Stimulated activated CD8-positive, alpha-beta memory T cell treated with anti-CD3 and anti-CD28 coated beads, Interleukin-15, amount 100 ng/mL, for 4 hours (primary cell): ENCODE results near the gene C16orf90.

Experiments used
- DNase-seq, 2 donors: peaks; one replicate each; pipeline ENCODE4 v3.0.0-alpha.2; 2020; ENCODE audit warnings: low read depth in 2 of 2

The C16orf90 gene

GRCh38 chr16:3465911-3466584, 29.2 kb downstream of the C16orf90 start:
- no peak for DNase-seq

- DNase-seq, result no peak
Measured at GRCh38 chr16:3465301-3465700, 30.0 kb downstream of the C16orf90 start.

GRCh38 chr16:3461151-3461550, 34.1 kb downstream of the C16orf90 start:
- peak in 1 of 2 donors; percentile 15 for DNase-seq

- DNase-seq, result no peak
Measured at GRCh38 chr16:3460585-3460984, 34.7 kb downstream of the C16orf90 start.

GRCh38 chr16:3460121-3460520, 35.2 kb downstream of the C16orf90 start:
- no peak for DNase-seq

- DNase-seq, result no peak
Measured at GRCh38 chr16:3459401-3460090, 35.7 kb downstream of the C16orf90 start.

GRCh38 chr16:3458852-3459361, 36.4 kb downstream of the C16orf90 start:
- DNase-seq, result no peak

GRCh38 chr16:3458278-3458851, 36.9 kb downstream of the C16orf90 start:
- DNase-seq, result no peak

- peak; percentile 69 to 81 for DNase-seq
Measured at GRCh38 chr16:3457434-3458252, 37.6 kb downstream of the C16orf90 start.

- no peak for DNase-seq
Measured at GRCh38 chr16:3454631-3455147, 40.6 kb downstream of the C16orf90 start.

- no peak for DNase-seq
Measured at GRCh38 chr16:3454093-3454492, 41.2 kb downstream of the C16orf90 start.

GRCh38 chr16:3444032-3444388, 51.3 kb downstream of the C16orf90 start:
- DNase-seq, result no peak
